Left lung (tissue), 10 donors: ENCODE measurements around the gene GTPBP2. TPM values are rescaled to one million over a fixed set of nuclear protein-coding genes. Genes with fewer than 3 reads are reported as not detected.
"Not testable (repeated sequence)": the region's sequence is repeated elsewhere in the genome, so short reads cannot be mapped to it uniquely, and the experiment has no call there.

Experiments
- ATAC-seq: fragments of 200-7000 bp; cut with Tn5 transposase; one replicate; pipeline ENCODE4 v1.9.1; 2020; ENCODE audit warnings: moderate library complexity
- DNase-seq, 4 donors: peaks; one replicate each; pipeline ENCODE4 v3.0.0-alpha.2; 2013 to 2020
- H3K27ac ChIP-seq, 2 donors: fragments of 200-600 bp; sonication (generic) in 1 of 2; one replicate each; pipeline versions ENCODE4 v1.5.0 to v1.8.0; 2020 to 2021
- H3K27me3 ChIP-seq, 2 donors: fragments of 200-600 bp; sonication (generic) in 1 of 2; one replicate each; pipeline versions ENCODE4 v1.5.0 to v1.8.0; 2020 to 2021
- H3K36me3 ChIP-seq, 2 donors: fragments of 200-600 bp; sonication (generic) in 1 of 2; one replicate each; pipeline versions ENCODE4 v1.5.0 to v1.8.0; 2020 to 2021
- H3K4me1 ChIP-seq, 2 donors: fragments of 200-600 bp; one replicate each; pipeline ENCODE4 v1.8.0; 2021
- H3K4me3 ChIP-seq, 2 donors: fragments of 200-600 bp; sonication (generic) in 1 of 2; one replicate each; pipeline versions ENCODE4 v1.5.0 to v1.8.0; 2020 to 2021; ENCODE audit warnings: mild to moderate bottlenecking in 1 of 2
- H3K9me3 ChIP-seq, 2 donors: fragments of 200-600 bp; sonication (generic) in 1 of 2; one replicate each; pipeline versions ENCODE4 v1.5.0 to v1.8.0; 2020 to 2021
- intact Hi-C, 2 donors: fragments of 100-400 bp; cut with DNase I; formaldehyde crosslinking; loops; one replicate each; pipeline versions ENCODE4 v1.11.2 to v1.14.2; 2022
- polyA plus RNA-seq, 6 donors: library from polyadenylated mRNA; unstranded; fragments of 120-200 nt; gene quantifications; one replicate each; pipeline ENCODE4 v1.2.1, GENCODE V29; 2013; ENCODE audit not compliant: insufficient read length in 6 of 6
- total RNA-seq, 2 donors: library from RNA; stranded (reverse); fragmentation: NEBNext Ultra II Directional; extraction: Animal tissue kit (Norgen Biotek cat#: 25700); gene quantifications; one replicate each; pipeline ENCODE4 v1.2.1, GENCODE V29; 2021
- TF ChIP-seq, protein P1 (sequence below), 2 donors: fragments of 200-600 bp; sonication (generic) in 1 of 2; IDR thresholded peaks; one replicate each; pipeline versions ENCODE4 v1.5.0 to v1.8.0; 2021; ENCODE audit warnings: antibody characterized with exemption in 2 of 2
- donor health status: DM: no; HTN: yes; CAD: no.
- donor health status: DM: no; HTN: no; CAD: no.

The GTPBP2 gene
- total and polyA plus RNA-seq, 8 donors, result 58.6 to 74.8 (median 70.7) TPM

DNA sequence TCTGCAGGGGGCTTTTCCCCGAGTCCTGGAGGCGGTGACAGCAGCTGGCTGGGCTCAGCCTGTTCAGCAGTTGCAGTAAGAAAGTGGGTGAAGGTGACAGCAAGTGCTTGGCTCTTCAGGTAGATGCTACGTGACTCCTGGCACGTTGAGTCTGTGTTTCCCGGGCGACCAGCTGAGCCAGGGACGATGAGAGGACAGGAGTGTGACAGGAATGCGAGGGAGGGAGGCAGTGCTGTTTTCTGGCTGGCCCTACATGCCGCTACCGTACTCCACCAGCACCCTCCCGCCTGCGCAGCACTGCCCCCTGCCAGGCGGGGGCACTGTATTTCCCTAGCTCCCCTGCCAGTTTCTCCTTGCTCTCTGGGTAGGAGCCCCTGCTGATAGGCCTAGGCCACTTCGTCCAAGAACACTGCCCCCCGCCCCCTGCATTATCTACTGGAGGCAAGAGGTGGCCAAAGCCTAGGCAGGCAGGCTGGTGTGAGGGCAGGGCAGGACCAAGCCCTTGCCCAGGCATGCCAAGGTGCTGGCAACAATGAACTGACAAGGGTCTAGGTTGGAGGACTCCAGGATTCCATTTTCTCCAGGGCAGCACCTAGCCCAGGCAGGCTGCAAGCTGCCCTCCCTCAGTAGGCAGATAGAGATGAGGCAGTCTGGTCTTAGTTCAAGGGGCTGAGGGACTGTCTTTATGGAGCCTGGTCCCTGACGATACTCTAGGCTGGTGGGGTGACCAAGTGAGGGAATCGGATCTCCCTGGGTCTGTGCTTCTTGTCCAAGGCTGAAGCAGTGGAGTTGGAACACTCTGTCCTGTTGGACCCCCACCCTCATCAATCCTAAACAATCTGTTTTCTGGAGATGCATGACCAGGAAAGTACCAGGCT lies 39.3 kb upstream of the GTPBP2 start:
- TF ChIP-seq, protein P1, sequence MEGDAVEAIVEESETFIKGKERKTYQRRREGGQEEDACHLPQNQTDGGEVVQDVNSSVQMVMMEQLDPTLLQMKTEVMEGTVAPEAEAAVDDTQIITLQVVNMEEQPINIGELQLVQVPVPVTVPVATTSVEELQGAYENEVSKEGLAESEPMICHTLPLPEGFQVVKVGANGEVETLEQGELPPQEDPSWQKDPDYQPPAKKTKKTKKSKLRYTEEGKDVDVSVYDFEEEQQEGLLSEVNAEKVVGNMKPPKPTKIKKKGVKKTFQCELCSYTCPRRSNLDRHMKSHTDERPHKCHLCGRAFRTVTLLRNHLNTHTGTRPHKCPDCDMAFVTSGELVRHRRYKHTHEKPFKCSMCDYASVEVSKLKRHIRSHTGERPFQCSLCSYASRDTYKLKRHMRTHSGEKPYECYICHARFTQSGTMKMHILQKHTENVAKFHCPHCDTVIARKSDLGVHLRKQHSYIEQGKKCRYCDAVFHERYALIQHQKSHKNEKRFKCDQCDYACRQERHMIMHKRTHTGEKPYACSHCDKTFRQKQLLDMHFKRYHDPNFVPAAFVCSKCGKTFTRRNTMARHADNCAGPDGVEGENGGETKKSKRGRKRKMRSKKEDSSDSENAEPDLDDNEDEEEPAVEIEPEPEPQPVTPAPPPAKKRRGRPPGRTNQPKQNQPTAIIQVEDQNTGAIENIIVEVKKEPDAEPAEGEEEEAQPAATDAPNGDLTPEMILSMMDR (IDR thresholded peaks at IDR 0.05), result peak; percentile 39 to 52
- no peak overlapping the region for H3K4me3 ChIP-seq
- peaks cover 27 to 38% of the 10 kb centered on the region in 2 donors for H3K4me1 ChIP-seq
- DNase-seq (peak; percentile 69 to 91 (median 76)), ATAC-seq (peak; percentile 85)
- H3K9me3 ChIP-seq, result no peaks in the 10 kb centered on the region
- intact Hi-C loops, result loop anchor here in 1 of 2 donors (5.0 kb wide), 2 partner anchors 104 to 409 kb away; partner anchors contain the start of gene VEGFA
- no peaks in the 10 kb centered on the region for H3K27me3 ChIP-seq
- H3K36me3 ChIP-seq, result peaks cover 0 to 31% of the 10 kb centered on the region in 2 donors
- H3K27ac ChIP-seq, result peak overlapping the region; percentile 28 to 63

DNA sequence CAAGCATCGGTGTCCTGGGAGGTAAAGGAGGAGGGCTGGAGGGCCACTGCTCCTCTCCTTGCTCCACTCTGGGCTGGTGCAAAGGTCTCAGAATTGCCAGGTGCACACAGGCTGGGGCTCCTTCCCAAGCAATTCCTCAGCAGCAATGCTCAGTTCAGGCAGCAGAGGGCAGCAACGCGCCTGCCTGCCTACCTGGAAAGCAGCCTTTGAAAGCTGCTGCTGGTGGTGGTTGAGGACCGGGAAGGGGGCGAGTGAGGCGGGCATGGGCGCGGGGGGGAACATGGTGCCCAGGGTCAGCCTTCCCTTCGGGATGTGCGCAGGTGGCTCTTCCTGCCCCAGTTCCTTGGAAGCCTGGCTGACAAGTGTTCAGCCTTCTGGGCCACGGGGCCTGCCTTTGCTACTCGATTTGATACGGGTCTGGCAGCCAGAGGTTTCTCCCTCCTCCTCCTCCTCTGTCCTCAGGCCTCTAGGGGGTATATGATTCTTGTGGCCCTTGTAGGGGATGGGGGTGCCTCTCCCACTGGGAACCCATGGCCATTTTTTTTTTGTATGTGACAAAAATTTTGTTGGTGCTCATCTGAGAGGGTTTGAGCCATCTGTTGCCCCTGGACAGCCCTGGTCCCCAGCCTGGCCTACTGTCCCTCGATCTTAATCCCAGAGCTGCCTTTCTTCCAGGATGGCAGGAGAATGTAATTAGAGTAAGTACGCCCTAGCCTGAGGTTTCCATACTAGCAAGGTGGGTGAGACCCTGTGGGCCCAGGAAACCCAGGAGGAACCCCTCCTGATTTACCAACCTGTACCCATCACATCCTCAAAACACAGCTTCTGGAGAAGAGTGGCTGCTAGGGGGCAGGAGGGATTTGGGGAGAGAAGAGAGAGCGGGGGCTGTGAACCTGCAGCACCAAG lies 38.4 kb upstream of the GTPBP2 start:
- Histone ChIP-seq H3K36me3 (peaks cover 0 to 22% of the 10 kb centered on the region in 2 donors), H3K4me1 (peaks cover 27 to 30% of the 10 kb centered on the region in 2 donors), H3K27me3 (no peaks in the 10 kb centered on the region), H3K27ac (peak overlapping the region in 1 of 2 donors; percentile 28), H3K4me3 (no peak overlapping the region), H3K9me3 (no peaks in the 10 kb centered on the region)
- DNase-seq, result peak; percentile 80 to 92 (median 84)
- intact Hi-C loops, result loop anchor here in 1 of 2 donors (5.0 kb wide), 2 partner anchors 105 to 410 kb away; partner anchors contain the start of gene VEGFA
- TF ChIP-seq, protein P1 (IDR thresholded peaks at IDR 0.05), result peak; percentile 95 to 97
- peak; percentile 85 for ATAC-seq

DNA sequence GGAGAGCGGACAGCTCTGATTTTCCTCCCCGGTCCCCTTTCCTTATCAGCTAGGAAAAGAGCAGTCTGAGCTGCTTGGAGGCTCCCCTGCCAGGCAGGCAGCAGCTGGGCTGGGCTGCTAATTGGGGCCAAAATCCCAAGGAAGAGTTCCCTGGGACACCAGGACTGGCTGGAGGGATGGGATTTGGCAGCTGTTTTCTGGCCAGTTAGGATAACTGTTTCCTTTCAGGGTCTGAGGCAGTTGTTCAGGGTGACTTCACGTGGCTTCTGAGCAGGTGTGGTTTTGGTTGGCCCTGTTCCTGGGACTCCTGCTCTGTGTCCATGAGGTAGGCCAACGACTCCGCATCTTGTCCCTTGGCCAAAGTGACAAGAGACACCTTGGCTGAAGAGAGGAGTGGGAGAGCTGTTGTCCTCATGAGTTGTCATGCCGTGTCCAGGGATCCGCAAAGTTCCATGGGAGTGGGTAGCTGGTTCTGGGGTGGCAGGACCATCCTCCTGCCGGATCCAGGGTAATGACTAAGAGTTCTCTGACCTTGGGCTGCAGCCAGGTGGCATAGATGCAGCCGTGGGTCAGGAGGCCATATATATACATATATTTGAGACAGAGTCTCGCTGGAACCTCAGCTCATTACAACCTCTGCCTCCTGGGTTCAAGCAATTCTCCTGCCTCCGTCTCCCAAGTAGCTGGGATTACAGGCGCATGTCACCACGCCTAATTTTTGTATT lies 37.3 kb upstream of the GTPBP2 start:
- peaks cover 25 to 27% of the 10 kb centered on the region in 2 donors for H3K4me1 ChIP-seq

GRCh38 chr6:43665376-43665775 lies 36.3 kb upstream of the GTPBP2 start:
- no peaks in the 10 kb centered on the region for H3K27me3 ChIP-seq
- no peak for ATAC-seq
- no peak overlapping the region for H3K4me3 ChIP-seq
- intact Hi-C loops, result loop anchor here in 1 of 2 donors (5.0 kb wide), 2 partner anchors 107 to 412 kb away; partner anchors contain the start of gene VEGFA
- no peak overlapping the region for H3K27ac ChIP-seq
- TF ChIP-seq, protein P1 (IDR thresholded peaks at IDR 0.05), result no peak
- peaks cover 22 to 24% of the 10 kb centered on the region in 2 donors for H3K4me1 ChIP-seq
- no peak for DNase-seq
- peaks cover 0 to under 1% of the 10 kb centered on the region in 2 donors for H3K36me3 ChIP-seq
- peaks cover 0 to 5% of the 10 kb centered on the region in 2 donors for H3K9me3 ChIP-seq

More for the DNA sequence above, 37.3 kb upstream of the GTPBP2 start:
- no peak for DNase-seq
- no peaks in the 10 kb centered on the region for H3K9me3 ChIP-seq
- ATAC-seq, result no peak
- intact Hi-C loops, result loop anchor here in 1 of 2 donors (5.0 kb wide), 2 partner anchors 106 to 411 kb away; partner anchors contain the start of gene VEGFA
- peaks cover 0 to 10% of the 10 kb centered on the region in 2 donors for H3K36me3 ChIP-seq
- no peaks in the 10 kb centered on the region for H3K27me3 ChIP-seq
- no peak overlapping the region for H3K4me3 ChIP-seq
- H3K27ac ChIP-seq, result no peak overlapping the region
- TF ChIP-seq, protein P1 (IDR thresholded peaks at IDR 0.05), result no peak

GRCh38 chr6:43662948-43663347 lies 33.9 kb upstream of the GTPBP2 start:
- intact Hi-C loops, H3K9me3 ChIP-seq, H3K4me1 ChIP-seq, H3K4me3 ChIP-seq, ATAC-seq, DNase-seq, H3K27ac ChIP-seq, H3K36me3 ChIP-seq, H3K27me3 ChIP-seq: not testable (repeated sequence)
